ENCODE data around the gene C3.

The C3 gene

GRCh38 chr19:6720369-6721137 is at the start of gene C3:
Gene C3 (minus strand): TSS chr19:6720650. CDS start chr19:6720589, 61 bp downstream.
- TF ChIP-seq CTCF (IDR thresholded peaks at IDR 0.05; ENCODE audit: insufficient read depth, low read depth, low read length, missing control alignments): no peak
- DNase-seq (ENCODE audit: low read depth): no peak
- H3K4me3 ChIP-seq (ENCODE audit: low read depth, low read length): peak within 1 kb of the TSS; percentile 29

- TF ChIP-seq CTCF (IDR thresholded peaks at IDR 0.05; ENCODE audit: insufficient read depth, low read depth, low read length, missing control alignments): peak; percentile 42
Measured at GRCh38 chr19:6769006-6769619, 48.7 kb upstream of the C3 start.

GRCh38 chr19:6768236-6768785 is 47.9 kb upstream of the C3 start:
- TF ChIP-seq CTCF (IDR thresholded peaks at IDR 0.05; ENCODE audit: insufficient read depth, low read depth, low read length, missing control alignments): no peak
- DNase-seq (ENCODE audit: low read depth): peak; percentile 30
- peak overlapping the region; percentile 76 for H3K4me3 ChIP-seq (ENCODE audit: low read depth, low read length)

More at GRCh38 chr19:6769006-6769619, 48.7 kb upstream of the C3 start:
- DNase-seq (ENCODE audit: low read depth): peak; percentile 65
- no peak overlapping the region for H3K4me3 ChIP-seq (ENCODE audit: low read depth, low read length)

- no peak for TF ChIP-seq CTCF (IDR thresholded peaks at IDR 0.05; ENCODE audit: insufficient read depth, low read depth, low read length, missing control alignments)
- DNase-seq (ENCODE audit: low read depth): peak; percentile 98
- peak within 1 kb of the TSS; percentile 76 for H3K4me3 ChIP-seq (ENCODE audit: low read depth, low read length)
Measured at GRCh38 chr19:6767357-6768235, 47.1 kb upstream of the C3 start, which contains the start of gene SH2D3A. Gene SH2D3A (minus strand): TSS chr19:6767435. CDS start chr19:6763748, 3,687 bp downstream.

GRCh38 chr19:6767081-6767356 is 46.6 kb upstream of the C3 start:
- peak overlapping the region; percentile 76 for H3K4me3 ChIP-seq (ENCODE audit: low read depth, low read length)
- DNase-seq (ENCODE audit: low read depth): peak; percentile 72
- no peak for TF ChIP-seq CTCF (IDR thresholded peaks at IDR 0.05; ENCODE audit: insufficient read depth, low read depth, low read length, missing control alignments)

GRCh38 chr19:6766357-6767080 is 46.1 kb upstream of the C3 start:
- no peak for DNase-seq (ENCODE audit: low read depth)
- H3K4me3 ChIP-seq (ENCODE audit: low read depth, low read length): peak overlapping the region; percentile 76
- TF ChIP-seq CTCF (IDR thresholded peaks at IDR 0.05; ENCODE audit: insufficient read depth, low read depth, low read length, missing control alignments): no peak

Measured in GM12865 (cell line).